Loucy (cell line): ENCODE results near the gene RNLS.

Experiments
- EZH2phosphoT487 ChIP-seq: fragments of 200-600 bp; IDR thresholded peaks from 2 replicates; pipeline ENCODE4 v1.6.1; 2018; ENCODE audit warnings: antibody characterized with exemption, mild to moderate bottlenecking, moderate library complexity, borderline replicate concordance
- TF ChIP-seq, protein P1 (sequence below): fragments of 200-600 bp; sonication (generic); conservative IDR thresholded peaks from 2 replicates; pipeline ENCODE4 v1.5.1; 2014; ENCODE audit warnings: mild to moderate bottlenecking, antibody characterized with exemption, low read length

DNA sequence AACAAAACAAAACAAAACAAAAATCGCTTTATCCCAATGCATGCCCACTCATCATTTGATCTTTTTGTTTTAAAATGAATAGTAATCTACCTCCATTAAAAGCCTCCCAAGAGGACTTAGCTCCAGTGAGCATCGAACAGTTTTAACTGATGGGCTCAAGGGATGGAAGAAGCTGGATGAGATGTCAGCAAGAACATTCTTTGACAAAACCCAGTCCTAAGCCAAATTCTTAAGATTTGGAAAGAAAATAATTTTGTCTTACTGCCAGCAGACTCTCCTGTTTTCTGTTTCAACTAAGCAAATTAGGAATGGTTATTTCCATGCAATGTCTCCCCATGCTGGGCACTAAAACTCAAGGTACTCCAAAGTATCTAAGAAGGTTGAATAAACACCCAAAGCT, 127.3 kb downstream of the RNLS start:
- TF ChIP-seq, protein P1, sequence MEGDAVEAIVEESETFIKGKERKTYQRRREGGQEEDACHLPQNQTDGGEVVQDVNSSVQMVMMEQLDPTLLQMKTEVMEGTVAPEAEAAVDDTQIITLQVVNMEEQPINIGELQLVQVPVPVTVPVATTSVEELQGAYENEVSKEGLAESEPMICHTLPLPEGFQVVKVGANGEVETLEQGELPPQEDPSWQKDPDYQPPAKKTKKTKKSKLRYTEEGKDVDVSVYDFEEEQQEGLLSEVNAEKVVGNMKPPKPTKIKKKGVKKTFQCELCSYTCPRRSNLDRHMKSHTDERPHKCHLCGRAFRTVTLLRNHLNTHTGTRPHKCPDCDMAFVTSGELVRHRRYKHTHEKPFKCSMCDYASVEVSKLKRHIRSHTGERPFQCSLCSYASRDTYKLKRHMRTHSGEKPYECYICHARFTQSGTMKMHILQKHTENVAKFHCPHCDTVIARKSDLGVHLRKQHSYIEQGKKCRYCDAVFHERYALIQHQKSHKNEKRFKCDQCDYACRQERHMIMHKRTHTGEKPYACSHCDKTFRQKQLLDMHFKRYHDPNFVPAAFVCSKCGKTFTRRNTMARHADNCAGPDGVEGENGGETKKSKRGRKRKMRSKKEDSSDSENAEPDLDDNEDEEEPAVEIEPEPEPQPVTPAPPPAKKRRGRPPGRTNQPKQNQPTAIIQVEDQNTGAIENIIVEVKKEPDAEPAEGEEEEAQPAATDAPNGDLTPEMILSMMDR = no peak
- TF ChIP-seq EZH2phosphoT487 = no peak
